KG1 (cell line): ENCODE results near the gene SAP30BP.

Source experiments
- DNase-seq: peaks from one replicate; lab custom pipeline; 2025; lab: John Stamatoyannopoulos, UW

Gene SAP30BP

DNA sequence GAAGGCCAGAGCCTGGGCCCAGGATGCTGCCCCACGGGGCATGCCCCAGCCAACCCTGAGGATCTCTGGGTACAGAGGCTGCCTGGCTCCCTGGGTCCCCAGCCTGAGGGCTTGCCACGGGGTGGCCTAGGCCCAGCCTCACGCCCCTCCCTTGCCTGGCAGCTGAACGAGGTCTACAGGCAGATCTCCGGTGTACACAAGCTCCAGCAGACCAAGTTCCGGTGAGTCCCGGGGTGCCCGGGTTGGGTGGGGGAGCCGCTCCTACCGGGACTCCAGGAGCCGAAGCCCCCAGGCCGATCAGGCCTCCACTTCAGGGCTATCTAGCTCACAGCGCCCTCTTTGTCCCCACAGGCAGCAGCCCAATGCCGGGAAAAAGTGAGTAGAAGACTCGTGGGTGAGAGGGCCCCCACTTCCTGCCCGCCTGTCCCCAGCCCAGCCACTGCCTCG, 73.5 kb downstream of the SAP30BP start:
- DNase-seq: no peak

DNA sequence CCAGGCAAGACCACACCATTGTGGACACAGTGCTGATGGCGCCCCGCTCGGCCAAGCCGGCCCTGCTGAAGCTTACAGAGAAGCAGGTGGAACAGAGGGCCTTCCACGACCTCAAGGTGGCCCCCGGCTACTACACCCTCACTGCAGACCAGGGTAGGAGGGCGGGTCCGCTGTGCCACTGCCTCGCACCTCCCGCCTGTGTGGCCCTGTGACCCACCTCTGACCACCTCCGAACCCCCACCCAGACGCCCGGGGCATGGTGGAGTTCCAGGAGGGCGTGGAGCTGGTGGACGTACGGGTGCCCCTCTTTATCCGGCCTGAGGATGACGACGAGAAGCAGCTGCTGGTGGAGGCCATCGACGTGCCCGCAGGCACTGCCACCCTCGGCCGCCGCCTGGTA, 75.2 kb downstream of the SAP30BP start:
- DNase-seq: no peak

GRCh38 chr17:75743625-75744206, 76.6 kb downstream of the SAP30BP start:
- DNase-seq: no peak

DNA sequence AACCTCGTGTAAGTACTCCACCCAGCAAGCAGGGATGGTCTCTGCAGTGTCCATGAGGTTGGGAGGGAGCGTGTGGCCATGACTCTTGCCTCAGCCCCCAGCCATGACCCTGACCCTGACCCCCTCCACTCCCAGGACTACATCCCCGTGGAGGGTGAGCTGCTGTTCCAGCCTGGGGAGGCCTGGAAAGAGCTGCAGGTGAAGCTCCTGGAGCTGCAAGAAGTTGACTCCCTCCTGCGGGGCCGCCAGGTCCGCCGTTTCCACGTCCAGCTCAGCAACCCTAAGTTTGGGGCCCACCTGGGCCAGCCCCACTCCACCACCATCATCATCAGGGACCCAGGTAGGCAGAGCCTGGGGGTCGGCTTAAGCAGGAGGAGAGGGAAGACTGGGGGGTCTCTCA, 81.6 kb downstream of the SAP30BP start:
- DNase-seq: no peak

- DNase-seq: peak; percentile 58
Observed at GRCh38 chr17:75749545-75750389, 82.6 kb downstream of the SAP30BP start.

DNA sequence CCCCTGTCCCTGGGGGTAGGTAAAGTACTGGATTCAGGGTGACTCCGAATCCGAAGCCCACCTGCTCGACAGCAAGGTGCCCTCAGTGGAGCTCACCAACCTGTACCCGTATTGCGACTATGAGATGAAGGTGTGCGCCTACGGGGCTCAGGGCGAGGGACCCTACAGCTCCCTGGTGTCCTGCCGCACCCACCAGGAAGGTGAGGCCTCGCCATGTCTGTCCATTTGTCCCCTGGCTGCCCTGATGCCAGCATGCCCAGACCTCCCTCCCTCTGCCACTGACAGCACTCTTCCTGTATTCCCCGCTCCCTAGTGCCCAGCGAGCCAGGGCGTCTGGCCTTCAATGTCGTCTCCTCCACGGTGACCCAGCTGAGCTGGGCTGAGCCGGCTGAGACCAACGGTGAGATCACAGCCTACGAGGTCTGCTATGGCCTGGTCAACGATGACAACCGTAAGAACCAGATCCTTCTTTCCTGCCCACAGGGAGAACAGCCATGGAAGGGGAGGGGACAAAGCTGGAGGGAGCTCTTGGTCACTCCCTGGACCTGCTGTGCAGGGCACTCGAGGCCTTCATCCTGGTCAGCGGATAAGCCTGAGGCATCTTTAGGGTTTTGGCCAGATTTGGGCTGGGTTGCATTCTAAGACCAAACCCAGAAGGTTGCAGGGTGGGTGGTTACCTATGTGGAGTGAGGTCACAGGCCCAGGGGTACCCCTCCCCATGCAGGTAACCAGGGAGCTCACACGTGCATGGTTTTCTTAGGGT, 83.7 kb downstream of the SAP30BP start:
- DNase-seq: no peak

DNA sequence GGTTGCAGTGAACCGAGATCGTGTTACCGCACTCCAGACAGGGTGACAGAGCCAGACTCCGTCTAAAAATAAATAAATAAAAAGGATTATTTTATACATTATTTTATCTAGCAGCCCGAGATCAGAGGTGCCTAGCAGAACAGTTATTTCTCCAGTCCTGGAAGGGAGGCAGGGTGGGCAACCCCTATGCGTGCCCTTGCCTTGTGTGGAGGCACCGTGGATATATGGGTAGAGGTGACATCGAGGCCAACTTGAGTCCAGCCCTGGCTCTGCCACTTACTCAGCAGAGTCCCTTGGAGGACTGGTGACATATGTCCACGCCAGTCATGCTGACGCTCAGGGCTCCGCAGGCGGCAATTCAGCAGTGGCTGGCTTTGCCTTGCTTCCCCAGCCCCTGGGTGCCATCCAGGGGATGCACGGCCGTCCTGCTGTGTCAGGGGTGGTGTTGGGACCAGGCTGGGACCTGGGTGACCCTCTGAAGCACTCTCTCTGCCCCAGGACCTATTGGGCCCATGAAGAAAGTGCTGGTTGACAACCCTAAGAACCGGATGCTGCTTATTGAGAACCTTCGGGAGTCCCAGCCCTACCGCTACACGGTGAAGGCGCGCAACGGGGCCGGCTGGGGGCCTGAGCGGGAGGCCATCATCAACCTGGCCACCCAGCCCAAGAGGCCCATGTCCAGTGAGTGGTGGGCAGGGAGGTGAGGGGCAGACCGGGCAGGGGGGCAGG, 84.7 kb downstream of the SAP30BP start:
- no peak for DNase-seq

GRCh38 chr17:75752405-75752709, 85.2 kb downstream of the SAP30BP start:
- no peak for DNase-seq

DNA sequence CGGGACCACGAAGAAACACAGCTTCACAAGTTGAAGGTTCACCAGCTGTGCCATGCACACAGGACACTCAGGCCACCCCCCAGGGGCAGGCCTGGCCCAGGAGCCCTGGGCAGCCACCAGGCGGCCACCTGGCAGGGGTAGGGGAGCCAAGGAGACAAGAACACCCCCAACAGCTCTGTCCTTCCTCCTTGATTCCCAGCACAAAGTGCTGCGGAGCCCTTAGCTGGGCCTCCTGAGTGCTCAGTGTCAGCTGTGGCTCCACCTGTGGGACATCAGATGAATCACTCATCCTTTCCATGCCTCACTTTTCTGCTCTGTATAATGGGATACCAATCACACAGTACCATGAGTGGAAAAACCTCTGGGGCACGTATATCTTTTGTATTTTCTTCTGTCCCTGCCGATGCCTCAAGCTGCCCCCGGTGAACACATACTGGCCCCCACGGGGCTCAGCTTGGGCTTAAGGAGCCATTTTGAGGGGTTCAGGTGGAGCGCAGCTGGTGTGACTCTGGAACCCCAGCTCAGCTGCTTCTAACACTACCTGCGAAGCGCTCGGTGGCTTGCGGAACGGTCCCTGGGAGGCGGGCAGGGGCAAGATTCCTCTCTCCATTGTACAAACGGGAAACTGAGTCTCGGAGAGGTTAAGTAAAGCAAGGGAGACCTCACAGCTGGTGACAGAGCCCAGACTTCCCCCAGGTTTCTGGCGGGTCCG, 85.8 kb downstream of the SAP30BP start:
- DNase-seq: no peak

DNA sequence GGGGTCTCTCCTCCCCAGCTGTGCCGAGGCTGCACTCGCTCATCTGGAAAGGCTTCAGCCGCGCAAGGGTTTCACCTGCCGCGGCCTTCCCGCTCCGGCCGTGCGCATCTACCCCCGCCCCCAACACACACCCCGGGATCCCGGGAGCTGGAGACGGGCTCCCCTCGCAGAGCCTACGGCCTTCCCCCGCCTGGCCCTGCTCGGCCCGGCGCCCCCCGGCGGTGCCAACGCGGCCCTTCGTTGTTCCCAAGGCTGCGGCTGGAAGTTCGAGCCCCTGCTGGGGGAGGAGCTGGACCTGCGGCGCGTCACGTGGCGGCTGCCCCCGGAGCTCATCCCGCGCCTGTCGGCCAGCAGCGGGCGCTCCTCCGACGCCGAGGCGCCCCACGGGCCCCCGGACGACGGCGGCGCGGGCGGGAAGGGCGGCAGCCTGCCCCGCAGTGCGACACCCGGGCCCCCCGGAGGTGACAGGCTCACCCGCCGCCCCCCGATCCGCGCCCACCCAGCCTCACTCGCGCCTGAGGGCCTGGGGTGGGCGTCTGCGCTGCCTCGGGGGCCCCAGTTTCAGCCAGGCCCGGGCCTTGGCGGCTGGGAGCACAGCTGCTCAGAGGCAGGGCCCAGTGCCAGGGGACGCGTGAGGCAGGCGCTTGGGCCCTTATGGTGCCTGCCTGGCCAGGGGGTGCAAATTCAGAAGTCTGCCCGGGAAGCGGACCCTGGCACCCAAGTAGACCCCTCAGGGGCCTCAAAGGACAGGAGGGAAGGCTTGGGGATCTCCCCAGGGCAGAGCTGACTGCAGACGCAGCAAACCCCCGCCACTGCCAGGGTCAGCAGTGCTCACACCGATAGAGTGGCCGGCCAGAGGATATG, 86.6 kb downstream of the SAP30BP start:
- no peak for DNase-seq

DNA sequence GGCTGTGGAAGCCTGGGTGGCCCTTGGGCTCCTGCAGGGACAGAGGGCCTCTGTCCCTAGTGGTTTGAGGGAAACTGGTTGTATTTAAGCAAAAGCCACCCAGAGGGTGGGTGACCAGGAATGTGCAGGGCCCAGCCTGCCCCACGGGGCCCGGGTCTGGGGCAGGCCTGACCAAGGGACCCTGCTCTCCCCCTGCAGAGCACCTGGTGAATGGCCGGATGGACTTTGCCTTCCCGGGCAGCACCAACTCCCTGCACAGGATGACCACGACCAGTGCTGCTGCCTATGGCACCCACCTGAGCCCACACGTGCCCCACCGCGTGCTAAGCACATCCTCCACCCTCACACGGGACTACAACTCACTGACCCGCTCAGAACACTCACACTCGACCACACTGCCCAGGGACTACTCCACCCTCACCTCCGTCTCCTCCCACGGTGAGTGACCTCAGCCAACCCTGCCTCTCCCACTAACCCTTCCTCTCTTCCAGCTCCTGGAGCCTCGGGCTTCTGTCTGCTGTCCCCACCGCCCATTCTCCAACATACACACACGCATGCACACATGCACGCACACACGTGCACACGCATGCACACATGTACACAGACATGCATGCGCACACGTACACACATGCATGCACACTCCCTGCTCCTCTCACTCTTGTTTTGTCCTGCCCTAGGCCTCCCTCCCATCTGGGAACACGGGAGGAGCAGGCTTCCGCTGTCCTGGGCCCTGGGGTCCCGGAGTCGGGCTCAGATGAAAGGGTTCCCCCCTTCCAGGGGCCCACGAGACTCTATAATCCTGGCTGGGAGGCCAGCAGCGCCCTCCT, 87.5 kb downstream of the SAP30BP start:
- DNase-seq: no peak

DNA sequence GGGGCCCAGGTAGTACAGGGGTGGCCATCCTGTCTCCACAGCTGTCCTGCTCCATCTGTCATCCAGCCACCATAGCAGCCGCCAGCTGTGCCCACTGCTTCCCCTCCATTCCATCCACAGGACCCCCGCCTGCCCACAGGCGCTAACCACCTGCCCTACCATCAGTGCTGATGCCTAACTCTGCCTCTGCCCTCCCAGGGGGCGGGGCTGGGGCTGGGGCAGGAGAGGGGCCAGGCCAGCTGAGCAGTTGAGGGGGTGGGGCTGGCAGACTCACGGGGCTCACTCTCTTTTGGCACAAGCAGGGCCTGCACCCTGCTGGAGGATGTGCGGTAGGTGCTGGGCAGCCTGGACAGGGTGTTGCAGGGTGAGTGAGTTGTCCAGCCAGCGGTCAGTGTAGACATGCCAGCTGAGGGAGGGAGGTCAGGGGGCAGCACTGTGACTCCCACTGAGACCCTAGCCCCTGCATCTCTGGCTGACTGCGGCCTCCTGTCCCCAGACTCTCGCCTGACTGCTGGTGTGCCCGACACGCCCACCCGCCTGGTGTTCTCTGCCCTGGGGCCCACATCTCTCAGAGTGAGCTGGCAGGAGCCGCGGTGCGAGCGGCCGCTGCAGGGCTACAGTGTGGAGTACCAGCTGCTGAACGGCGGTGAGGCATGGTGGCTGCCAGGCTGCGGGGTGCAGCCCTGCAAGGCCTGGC, 88.2 kb downstream of the SAP30BP start:
- DNase-seq: no peak

DNA sequence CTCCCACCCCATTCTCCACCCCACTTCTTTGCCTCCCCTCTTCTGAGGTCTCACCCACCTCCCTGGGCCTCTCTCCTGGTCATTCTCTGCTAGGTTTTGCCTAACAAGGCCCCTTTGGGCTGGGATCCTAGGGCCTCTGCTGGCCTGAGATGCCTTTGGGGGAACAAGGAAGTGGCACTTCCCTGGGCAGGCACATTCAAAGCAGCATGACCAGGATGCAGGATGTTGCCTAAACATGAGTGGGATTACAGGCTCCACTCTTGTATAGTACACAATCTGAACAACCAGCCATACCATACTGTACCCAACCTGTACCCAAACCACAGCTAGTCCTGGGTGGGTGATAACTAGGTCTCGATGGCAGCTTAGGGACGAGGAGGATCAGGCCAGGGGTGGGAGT, 88.9 kb downstream of the SAP30BP start:
- no peak for DNase-seq

- no peak for DNase-seq
Observed at GRCh38 chr17:75756451-75757085, 89.4 kb downstream of the SAP30BP start.

- DNase-seq: no peak
Observed at GRCh38 chr17:75757086-75757681, 90.0 kb downstream of the SAP30BP start.
